ENCODE measurements around the gene BTRC. TPM values are rescaled to one million over a fixed set of nuclear protein-coding genes. Genes with fewer than 3 reads are reported as not detected.
A peak's percentile ranks its signal among the peaks of the same experiment; 100 is the strongest.
"Not testable (repeated sequence)": the region's sequence is repeated elsewhere in the genome, so short reads cannot be mapped to it uniquely, and the experiment has no call there.

The BTRC gene
- total and polyA plus RNA-seq, 2 experiments from 2014 or later, result 8.4 to 11.4 TPM

DNA sequence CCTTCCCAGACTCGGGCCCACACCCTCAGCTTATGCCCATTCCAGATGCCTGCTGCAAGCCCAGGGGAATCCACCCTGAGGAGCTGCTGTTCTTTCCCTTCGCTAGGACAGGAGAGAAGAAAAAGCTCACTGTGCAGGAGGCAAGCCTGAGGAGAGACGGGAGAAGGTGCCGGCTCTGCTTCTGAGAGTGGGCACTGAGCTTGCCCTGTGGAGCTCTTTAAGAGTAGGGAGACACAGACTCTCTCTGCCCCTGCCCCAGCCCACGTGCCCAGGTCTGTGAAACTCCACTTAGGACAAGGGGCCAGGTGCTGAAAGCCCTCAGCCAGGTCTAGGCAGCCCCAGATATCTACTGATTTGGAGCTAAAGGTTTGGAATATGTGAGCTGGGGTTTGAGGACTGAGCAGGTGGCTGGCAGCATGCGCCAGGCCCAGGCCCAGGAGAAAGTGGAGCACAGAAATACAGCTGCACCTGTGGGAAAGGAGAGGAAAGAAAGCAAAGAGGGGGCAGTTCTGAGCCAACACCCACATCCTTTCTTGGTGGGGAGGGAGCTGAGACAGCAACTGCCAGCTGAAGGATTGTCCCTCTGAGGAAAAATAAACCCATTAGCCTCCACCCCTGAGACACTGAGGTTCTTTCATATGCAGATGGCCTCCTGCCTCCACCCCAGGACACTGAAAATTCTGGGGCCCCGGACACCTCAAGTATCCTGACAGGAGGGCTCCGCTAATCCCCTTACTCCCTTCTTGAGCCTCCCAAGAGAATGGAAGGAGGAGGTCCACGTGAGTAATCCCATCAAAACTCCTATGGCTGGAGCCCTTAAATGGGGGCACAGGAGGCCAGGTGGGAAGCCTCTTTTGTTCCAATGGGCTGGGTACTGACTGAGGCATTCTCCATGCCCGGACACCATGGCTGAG lies 226.8 kb downstream of the BTRC start:
- Histone ChIP-seq H3K9ac (no peak overlapping the region), H4K20me1 (ENCODE audit: insufficient read depth) (no peaks in the 10 kb centered on the region), H3K4me2 (ENCODE audit: unreplicated experiment) (no peak overlapping the region), H3K9me2 (ENCODE audit: insufficient read depth) (no peaks in the 10 kb centered on the region), H3K36me3 (ENCODE audit: low read depth) (no peaks in the 10 kb centered on the region), H3K27me3 (replicated peaks; ENCODE audit: insufficient read depth) (no peaks in the 10 kb centered on the region), H3K79me2 (ENCODE audit: insufficient read depth) (no peaks in the 10 kb centered on the region), H3K9me3 (ENCODE audit: low read depth) (no peaks in the 10 kb centered on the region), H3F3A (ENCODE audit: insufficient read depth) (no peaks in the 10 kb centered on the region), H2AFZ (no peak overlapping the region), H3K4me1 (ENCODE audit: insufficient read depth) (no peaks in the 10 kb centered on the region), H3K27ac (no peak overlapping the region), H3K4me3 (no peak overlapping the region)
- TF ChIP-seq EZH2phosphoT487 (IDR thresholded peaks at IDR 0.05; ENCODE audit: insufficient read depth, low read depth), result no peak
- TF ChIP-seq EZH2 (IDR thresholded peaks at IDR 0.05; ENCODE audit: insufficient read depth, poor library complexity, severe bottlenecking), result no peak
- DNase-seq, result no peak
- in situ Hi-C loops (cut with MboI), result no loop called here
- 81 to 86% methylated on average over 10 of the region's 10 CpGs for WGBS, 2 experiments (ENCODE audit: low coverage in 1 of 2, low lambda C conversion rate in 2 of 2, missing lambda C conversion rate in 2 of 2)

DNA sequence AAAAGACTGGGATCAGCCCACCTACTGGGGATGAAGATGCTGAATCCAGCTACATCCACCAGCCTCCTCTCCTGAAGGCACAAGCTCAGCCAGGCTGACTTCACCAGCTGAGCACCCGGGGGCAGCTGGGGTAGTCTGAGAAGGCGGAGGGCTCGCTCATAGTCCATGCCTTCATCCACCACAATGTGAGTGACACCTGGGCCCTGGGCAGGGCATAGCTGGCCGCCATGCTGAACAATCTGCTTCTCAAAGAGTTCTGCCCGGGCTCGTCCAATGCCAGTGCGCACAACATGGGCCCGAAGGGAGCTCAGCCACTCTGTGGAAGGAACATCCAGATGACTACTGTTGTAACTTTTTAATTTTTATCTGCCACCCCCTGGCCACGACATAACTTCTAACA lies 231.9 kb downstream of the BTRC start:
- Histone ChIP-seq H2AFZ (no peak overlapping the region), H3K4me2 (ENCODE audit: unreplicated experiment) (no peak overlapping the region), H3K27me3 (replicated peaks; ENCODE audit: insufficient read depth) (no peaks in the 10 kb centered on the region), H3K9ac (no peak overlapping the region), H3K36me3 (ENCODE audit: low read depth) (no peaks in the 10 kb centered on the region), H3K9me2 (ENCODE audit: insufficient read depth) (no peaks in the 10 kb centered on the region), H4K20me1 (ENCODE audit: insufficient read depth) (no peaks in the 10 kb centered on the region), H3K79me2 (ENCODE audit: insufficient read depth) (peaks cover 44% of the 10 kb centered on the region), H3F3A (ENCODE audit: insufficient read depth) (0 out of 2 replicates have a peak, but pooled peaks cover 3% of the 10 kb centered on the region), H3K4me1 (ENCODE audit: insufficient read depth) (peaks cover 13% of the 10 kb centered on the region; the same call in 1 of the 2 replicates), H3K4me3 (no peak overlapping the region), H3K9me3 (ENCODE audit: low read depth) (no peaks in the 10 kb centered on the region), H3K27ac (no peak overlapping the region)
- in situ Hi-C loops (cut with MboI), result no loop called here
- whole genome bisulfite sequencing, 2 experiments (ENCODE audit: low coverage in 1 of 2, low lambda C conversion rate in 2 of 2, missing lambda C conversion rate in 2 of 2), result 91 to 93% methylated on average over 9 of the region's 9 CpGs
- no peak for DNase-seq
- TF ChIP-seq EZH2phosphoT487 (IDR thresholded peaks at IDR 0.05; ENCODE audit: insufficient read depth, low read depth) (no peak), EZH2 (IDR thresholded peaks at IDR 0.05; ENCODE audit: insufficient read depth, poor library complexity, severe bottlenecking) (no peak)

DNA sequence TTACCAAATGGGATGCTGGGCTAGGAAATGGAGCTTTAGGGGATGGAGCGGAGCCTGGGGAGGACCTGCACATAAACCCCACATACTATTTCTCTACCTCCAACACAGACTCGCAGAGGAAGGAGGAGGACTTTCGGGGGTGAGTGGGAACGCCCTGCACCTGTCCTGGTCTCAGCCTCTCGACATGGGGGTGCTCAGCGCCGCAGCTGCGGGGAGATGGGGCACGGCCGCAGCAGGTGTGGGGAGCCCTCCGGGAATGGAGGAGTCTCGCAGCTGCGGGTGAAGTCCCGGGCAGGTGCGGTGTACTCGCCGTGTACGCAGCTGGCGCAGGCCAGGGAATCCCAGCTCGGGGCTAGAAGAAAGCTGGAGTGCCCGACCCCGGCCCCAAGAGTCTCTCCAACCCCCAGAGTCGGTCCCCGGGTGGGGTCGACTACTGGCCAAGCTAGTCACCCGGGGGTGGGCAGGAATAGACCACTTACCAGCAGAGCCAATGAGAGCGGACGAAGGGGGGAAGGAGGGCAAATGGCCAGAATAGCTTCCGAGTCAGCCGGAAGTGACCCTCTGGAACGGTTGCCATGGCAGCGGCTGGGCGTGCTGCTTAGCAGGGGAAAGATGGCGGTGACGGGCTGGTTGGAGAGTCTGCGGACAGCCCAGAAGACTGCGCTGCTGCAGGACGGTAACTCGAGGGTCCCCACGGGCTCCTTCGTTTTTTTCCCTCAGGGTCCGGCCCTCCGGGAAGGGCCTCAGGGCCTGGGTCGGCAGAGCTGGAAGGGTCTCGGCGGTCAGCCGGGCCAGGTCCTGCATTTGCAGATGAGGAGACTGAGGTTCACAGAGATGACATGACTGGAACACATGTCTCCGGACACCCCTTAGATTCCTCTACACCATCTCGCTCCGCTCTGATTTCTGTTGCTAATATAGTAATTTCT lies 234.0 kb downstream of the BTRC start, which contains the start of the genes DPCD and POLL:
Gene DPCD (plus strand): TSS at position 597 of the 929 bp plus-strand sequence. CDS start 16 bp downstream, at position 613.
Gene POLL (minus strand): TSS at position 533 of the 929 bp plus-strand sequence. CDS start 897 bp downstream, outside the sequence.
- Histone ChIP-seq H3K36me3 (ENCODE audit: low read depth) (no peaks in the 10 kb centered on the region), H3K9ac (peak within 1 kb of the TSS; percentile 78), H3K27me3 (replicated peaks; ENCODE audit: insufficient read depth) (no peaks in the 10 kb centered on the region), H3K4me1 (ENCODE audit: insufficient read depth) (peaks cover 13% of the 10 kb centered on the region; the same call in 1 of the 2 replicates), H3K79me2 (ENCODE audit: insufficient read depth) (peaks cover 49% of the 10 kb centered on the region), H3K27ac (peak within 1 kb of the TSS; percentile 62), H3K4me3 (peak within 1 kb of the TSS; percentile 93), H3K9me2 (ENCODE audit: insufficient read depth) (no peaks in the 10 kb centered on the region), H3F3A (ENCODE audit: insufficient read depth) (0 out of 2 replicates have a peak, but pooled peaks cover 3% of the 10 kb centered on the region), H3K9me3 (ENCODE audit: low read depth) (no peaks in the 10 kb centered on the region), H2AFZ (peak within 1 kb of the TSS; percentile 91), H3K4me2 (ENCODE audit: unreplicated experiment) (peak within 1 kb of the TSS; percentile 97), H4K20me1 (ENCODE audit: insufficient read depth) (no peaks in the 10 kb centered on the region)
- in situ Hi-C loops (cut with MboI), result no loop called here
- 2% methylated on average over 42 to 49 of the region's 50 CpGs for WGBS, 2 experiments (ENCODE audit: low coverage in 1 of 2, low lambda C conversion rate in 2 of 2, missing lambda C conversion rate in 2 of 2)
- DNase-seq, result peak; percentile 99
- TF ChIP-seq EZH2phosphoT487 (IDR thresholded peaks at IDR 0.05; ENCODE audit: insufficient read depth, low read depth), result no peak
- TF ChIP-seq EZH2 (IDR thresholded peaks at IDR 0.05; ENCODE audit: insufficient read depth, poor library complexity, severe bottlenecking), result no peak

- peak overlapping the region; percentile 78 for H3K9ac ChIP-seq
- H3K9me2 ChIP-seq (ENCODE audit: insufficient read depth), result no peaks in the 10 kb centered on the region
- peak; percentile 74 for DNase-seq
- H3K27ac ChIP-seq, result peak overlapping the region; percentile 62
- H3K4me3 ChIP-seq, result peak overlapping the region; percentile 93
- H3K27me3 ChIP-seq (replicated peaks; ENCODE audit: insufficient read depth), result no peaks in the 10 kb centered on the region
- peak overlapping the region; percentile 97 for H3K4me2 ChIP-seq (ENCODE audit: unreplicated experiment)
- 56 to 61% methylated on average over 5 of the region's 5 CpGs for WGBS, 2 experiments (ENCODE audit: low coverage in 1 of 2, low lambda C conversion rate in 2 of 2, missing lambda C conversion rate in 2 of 2)
- TF ChIP-seq EZH2 (IDR thresholded peaks at IDR 0.05; ENCODE audit: insufficient read depth, poor library complexity, severe bottlenecking), result no peak
- H4K20me1 ChIP-seq (ENCODE audit: insufficient read depth), result no peaks in the 10 kb centered on the region
- H3K4me1 ChIP-seq (ENCODE audit: insufficient read depth), result peaks cover 13% of the 10 kb centered on the region; the same call in 1 of the 2 replicates
- peak overlapping the region; percentile 91 for H2AFZ ChIP-seq
- H3K79me2 ChIP-seq (ENCODE audit: insufficient read depth), result peaks cover 49% of the 10 kb centered on the region
- H3F3A ChIP-seq (ENCODE audit: insufficient read depth), result 0 out of 2 replicates have a peak, but pooled peaks cover 3% of the 10 kb centered on the region
- in situ Hi-C loops (cut with MboI), result no loop called here
- no peaks in the 10 kb centered on the region for H3K9me3 ChIP-seq (ENCODE audit: low read depth)
- no peaks in the 10 kb centered on the region for H3K36me3 ChIP-seq (ENCODE audit: low read depth)
These were observed 234.9 kb downstream of the BTRC start for GRCh38 chr10:101588879-101589278.

GRCh38 chr10:101593331-101593730 lies 239.4 kb downstream of the BTRC start:
- H3K4me2 ChIP-seq (ENCODE audit: unreplicated experiment); H4K20me1 ChIP-seq (ENCODE audit: insufficient read depth); H2AFZ ChIP-seq; H3K27me3 ChIP-seq (replicated peaks; ENCODE audit: insufficient read depth); H3K27ac ChIP-seq; H3K9ac ChIP-seq; H3F3A ChIP-seq (ENCODE audit: insufficient read depth); in situ Hi-C loops (cut with MboI); H3K4me1 ChIP-seq (ENCODE audit: insufficient read depth); H3K9me2 ChIP-seq (ENCODE audit: insufficient read depth); DNase-seq; H3K36me3 ChIP-seq (ENCODE audit: low read depth); H3K9me3 ChIP-seq (ENCODE audit: low read depth); H3K4me3 ChIP-seq: not testable (repeated sequence)
- 95 to 100% methylated on average over 2 of the region's 2 CpGs for WGBS, 2 experiments (ENCODE audit: low coverage in 1 of 2, low lambda C conversion rate in 2 of 2, missing lambda C conversion rate in 2 of 2)
- H3K79me2 ChIP-seq (ENCODE audit: insufficient read depth), result peaks cover 30% of the 10 kb centered on the region
